Measurements from ENCODE around the gene PWWP2B.

Gene PWWP2B

DNA sequence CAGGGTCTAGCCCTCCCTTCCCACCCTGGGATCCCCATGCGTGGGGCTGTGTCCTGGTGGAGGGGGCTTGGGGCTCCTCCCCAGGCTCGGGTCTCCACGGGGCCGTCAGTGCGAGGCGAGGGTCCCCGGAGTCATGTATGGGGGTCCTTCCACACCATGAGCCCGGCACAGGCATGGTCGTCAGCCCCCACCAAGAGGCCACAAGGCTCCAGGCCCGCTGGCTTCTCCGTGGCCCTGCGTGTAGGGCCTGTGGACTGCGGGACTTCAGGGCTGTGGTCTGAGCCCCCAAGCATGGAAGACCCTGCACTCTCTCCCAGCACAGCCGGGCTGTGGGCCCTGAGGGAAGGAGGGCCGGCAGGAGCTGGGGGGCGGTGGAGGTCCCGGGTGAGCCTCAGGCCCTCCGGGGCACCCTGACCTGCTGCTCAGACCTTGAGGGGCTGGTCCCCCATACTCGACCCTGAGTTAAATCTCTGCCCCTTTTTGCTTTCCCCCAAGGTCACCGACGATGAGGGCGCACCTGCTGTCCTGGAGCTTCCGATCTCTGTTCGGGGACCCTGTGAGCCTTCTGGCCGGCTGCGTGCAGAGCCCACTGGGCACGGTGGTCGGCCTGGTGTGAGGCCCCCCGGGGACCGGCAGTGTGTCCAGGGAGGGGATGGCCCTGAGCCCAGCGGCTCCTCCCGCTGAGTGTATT, 19.7 kb downstream of the PWWP2B start:
- TF ChIP-seq, protein P1, sequence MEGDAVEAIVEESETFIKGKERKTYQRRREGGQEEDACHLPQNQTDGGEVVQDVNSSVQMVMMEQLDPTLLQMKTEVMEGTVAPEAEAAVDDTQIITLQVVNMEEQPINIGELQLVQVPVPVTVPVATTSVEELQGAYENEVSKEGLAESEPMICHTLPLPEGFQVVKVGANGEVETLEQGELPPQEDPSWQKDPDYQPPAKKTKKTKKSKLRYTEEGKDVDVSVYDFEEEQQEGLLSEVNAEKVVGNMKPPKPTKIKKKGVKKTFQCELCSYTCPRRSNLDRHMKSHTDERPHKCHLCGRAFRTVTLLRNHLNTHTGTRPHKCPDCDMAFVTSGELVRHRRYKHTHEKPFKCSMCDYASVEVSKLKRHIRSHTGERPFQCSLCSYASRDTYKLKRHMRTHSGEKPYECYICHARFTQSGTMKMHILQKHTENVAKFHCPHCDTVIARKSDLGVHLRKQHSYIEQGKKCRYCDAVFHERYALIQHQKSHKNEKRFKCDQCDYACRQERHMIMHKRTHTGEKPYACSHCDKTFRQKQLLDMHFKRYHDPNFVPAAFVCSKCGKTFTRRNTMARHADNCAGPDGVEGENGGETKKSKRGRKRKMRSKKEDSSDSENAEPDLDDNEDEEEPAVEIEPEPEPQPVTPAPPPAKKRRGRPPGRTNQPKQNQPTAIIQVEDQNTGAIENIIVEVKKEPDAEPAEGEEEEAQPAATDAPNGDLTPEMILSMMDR (conservative IDR thresholded peaks at IDR 0.05; ENCODE audit: low read depth, low read length), result no peak
- no peak for DNase-seq (ENCODE audit: low read depth)
- H3K4me3 ChIP-seq (ENCODE audit: low read depth, low read length), result no peak overlapping the region

DNA sequence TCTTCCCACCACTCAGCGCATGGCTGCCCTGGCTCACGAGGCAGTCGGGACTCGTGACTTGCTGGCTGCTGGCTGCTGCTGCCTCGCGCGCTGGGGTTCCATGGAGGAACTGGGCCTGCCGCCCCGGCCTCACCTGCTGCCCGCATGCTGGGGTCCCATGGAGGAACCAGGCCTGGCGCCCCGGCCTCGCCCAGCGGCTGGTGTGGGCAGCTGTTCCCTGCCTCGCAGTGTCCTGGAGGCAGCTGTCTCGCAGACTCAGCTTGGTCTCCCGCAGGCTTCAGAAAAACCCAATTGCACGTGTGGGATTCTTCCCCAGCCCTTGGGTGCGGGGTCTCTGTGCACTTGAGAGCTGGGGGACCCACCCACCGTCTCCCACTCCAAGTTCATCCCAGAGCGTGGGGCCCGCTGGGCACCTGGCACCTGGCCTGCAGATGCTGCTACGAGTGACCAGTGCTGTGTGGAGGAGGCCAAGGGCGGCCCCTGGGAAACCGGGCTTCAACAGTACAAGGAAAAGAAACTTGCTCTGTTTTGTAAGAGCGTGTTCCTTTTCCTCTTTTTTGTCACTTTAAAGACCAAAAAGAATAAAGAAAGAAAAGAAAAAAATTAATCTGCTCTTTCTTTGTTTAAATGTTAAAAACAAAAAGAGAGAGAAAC, 20.4 kb downstream of the PWWP2B start:
- no peak overlapping the region for H3K4me3 ChIP-seq (ENCODE audit: low read depth, low read length)
- DNase-seq (ENCODE audit: low read depth), result no peak
- TF ChIP-seq, protein P1 (conservative IDR thresholded peaks at IDR 0.05; ENCODE audit: low read depth, low read length), result no peak

DNA sequence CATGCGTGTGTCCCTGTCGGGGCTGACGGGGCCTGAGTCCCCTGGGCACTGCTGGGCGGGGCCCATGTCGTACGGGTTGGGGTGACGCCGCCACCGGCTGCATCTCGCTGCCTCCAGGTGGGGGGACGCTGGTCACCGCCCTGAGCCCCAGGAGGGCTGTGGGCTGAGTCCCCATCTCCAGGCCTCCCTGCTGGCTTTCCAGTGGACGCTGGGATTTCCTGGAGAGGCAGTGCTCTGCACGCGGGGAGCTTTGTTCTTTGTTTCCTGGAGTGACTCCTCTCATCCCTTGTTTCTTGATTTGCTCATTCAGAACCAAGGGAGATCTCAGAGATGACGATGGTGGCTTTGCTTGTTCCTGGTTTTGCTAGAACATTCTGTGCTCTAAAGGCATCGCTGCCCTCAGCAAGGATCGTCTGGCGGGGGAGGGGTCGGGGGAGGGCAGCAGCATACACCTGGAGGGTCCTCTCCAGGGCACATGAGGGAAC, 21.0 kb downstream of the PWWP2B start:
- TF ChIP-seq, protein P1 (conservative IDR thresholded peaks at IDR 0.05; ENCODE audit: low read depth, low read length), result no peak
- no peak for DNase-seq (ENCODE audit: low read depth)
- no peak overlapping the region for H3K4me3 ChIP-seq (ENCODE audit: low read depth, low read length)

DNA sequence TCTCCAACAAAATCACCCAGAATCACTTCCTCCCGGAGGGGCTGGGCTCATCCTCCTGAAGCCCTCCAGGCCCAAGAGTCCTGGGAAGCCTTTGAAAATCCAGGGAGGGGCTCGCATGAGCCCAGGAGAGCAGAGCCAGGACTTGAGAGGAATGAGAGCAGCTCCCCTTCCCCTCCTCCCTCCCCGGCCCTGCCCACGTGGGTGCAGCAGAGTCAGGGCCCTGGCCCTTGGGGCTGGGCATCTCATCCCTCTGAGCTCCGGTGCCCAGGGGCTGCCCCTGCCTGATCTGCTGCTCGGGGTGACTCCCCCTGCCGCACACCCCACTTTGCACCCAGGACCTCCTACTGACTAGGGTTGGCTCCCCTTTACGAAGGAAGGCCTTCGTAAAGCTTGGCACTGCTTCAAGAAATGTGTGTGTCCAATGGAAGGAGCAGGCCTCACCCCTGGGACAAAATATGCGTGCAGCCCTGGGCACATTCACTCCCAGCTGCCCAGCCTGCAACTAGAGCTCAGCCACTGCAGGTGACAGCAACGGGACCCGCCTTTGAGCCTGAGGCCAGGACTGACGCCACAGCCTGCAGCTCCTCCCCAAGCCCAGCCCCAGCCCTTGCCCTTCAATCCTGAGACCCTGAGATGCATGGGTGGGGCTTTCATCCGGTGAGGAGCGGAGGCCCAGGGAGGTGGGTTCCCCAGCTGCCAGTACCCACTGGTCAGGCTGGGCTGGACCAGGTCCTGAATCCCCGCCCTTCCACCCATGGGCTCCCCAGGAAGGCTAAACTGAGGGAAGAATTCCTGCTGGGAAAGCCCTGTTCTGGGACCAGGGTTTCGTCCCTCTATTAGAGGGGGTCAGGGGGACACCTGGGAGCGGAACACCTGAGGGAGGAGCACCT, 21.8 kb downstream of the PWWP2B start:
- DNase-seq (ENCODE audit: low read depth), result no peak
- TF ChIP-seq, protein P1 (conservative IDR thresholded peaks at IDR 0.05; ENCODE audit: low read depth, low read length), result no peak
- H3K4me3 ChIP-seq (ENCODE audit: low read depth, low read length), result no peak overlapping the region

DNA sequence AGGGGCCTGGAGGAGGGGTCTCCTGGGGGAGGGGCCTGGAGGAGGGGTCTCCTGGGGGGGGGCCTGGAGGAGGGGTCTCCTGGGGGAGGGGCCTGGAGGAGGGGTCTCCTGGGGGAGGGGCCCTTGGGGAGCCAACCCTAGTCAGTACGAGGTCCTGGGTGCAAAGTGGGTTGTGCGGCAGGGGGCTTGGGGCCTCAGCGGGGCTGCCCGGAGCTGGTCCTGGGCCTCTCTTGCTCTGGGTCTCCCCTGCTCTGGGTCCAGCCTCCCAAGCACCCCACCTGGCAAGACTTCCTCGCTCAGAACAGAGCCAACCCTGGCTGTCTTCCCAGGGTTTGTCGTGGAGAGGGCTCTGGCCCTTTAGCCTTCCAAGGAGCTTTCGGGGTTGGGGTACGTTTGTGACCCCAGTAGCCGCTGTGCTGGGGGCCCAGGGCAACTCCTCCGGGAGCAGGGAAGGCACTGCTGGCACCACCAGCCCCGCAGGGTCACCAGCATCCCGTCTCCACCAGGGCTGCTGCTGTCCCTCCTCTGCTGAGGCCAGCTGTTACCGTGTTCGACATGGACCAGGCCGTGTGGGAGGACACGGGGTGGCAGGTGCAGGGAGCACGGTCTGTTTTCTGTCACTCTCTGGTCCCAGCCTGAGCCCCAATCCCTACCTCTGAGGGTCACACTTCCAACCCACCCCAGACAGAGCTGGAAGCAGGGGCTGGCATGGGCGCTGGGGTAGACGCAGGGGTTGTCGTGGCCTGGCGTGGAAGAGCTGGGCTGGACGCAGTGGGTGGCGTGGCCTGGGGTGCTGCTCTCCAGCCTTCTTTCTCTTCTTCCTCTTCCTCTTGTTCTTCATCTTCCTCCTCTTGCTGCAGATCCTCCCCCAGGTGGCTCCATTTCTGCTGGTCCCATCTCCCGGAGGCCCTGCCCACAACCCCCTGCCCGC, 22.8 kb downstream of the PWWP2B start:
- TF ChIP-seq, protein P1 (conservative IDR thresholded peaks at IDR 0.05; ENCODE audit: low read depth, low read length), result no peak
- DNase-seq (ENCODE audit: low read depth), result no peak
- H3K4me3 ChIP-seq (ENCODE audit: low read depth, low read length), result no peak overlapping the region

DNA sequence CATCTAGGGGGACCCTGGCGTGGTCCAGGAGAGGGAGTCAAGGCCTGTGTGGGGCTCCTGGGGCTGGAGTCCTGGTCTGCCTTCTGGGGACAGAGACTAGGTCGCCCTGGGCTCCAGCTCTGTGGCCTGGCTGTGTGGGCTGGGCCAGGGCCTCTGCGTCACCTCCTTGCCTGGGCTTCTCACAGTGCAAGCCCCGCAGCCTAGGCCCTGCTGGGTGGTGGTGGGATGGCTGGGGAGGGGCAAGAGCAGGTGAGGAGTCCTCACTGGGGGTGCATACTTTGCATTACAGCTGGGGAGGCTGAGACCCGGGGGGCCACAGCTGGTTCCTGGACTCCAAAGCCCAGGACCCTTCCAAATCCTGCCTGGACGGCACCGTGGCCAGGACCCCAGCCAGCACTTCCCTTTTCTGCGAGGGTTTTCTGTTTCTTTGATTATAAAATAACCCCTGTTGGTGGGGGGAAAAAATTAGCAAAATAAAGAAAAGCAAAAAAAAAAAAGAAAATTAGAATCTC, 23.5 kb downstream of the PWWP2B start:
- no peak overlapping the region for H3K4me3 ChIP-seq (ENCODE audit: low read depth, low read length)
- TF ChIP-seq, protein P1 (conservative IDR thresholded peaks at IDR 0.05; ENCODE audit: low read depth, low read length), result no peak
- DNase-seq (ENCODE audit: low read depth), result no peak
